Natural killer cell (primary cell): Measurements from ENCODE around the gene WDR43. TPM values are rescaled to one million over a fixed set of nuclear protein-coding genes. Genes with fewer than 3 reads are reported as not detected.

ENCODE experiments used
- ATAC-seq, 3 donors: fragments of 150-1000 bp in 2 of 3; fragments of 200-7000 bp in 1 of 3; cut with Tn5 transposase; 1 replicate in 1 of 3; 2 replicates in 2 of 3; pipeline ENCODE4 v1.10.0; 2021; ENCODE audit warnings: mild to moderate bottlenecking in 2 of 3, moderate library complexity in 2 of 3
- DNase-seq, 2 donors: peaks; one replicate each; pipeline versions ENCODE4 v3.0.0 to v3.0.0-alpha.2; 2013 to 2021; ENCODE audit warnings: mixed read lengths in 1 of 2
- H3K27ac ChIP-seq: one replicate; pipeline ENCODE4 v1.5.1; 2013; ENCODE audit warnings: mild to moderate bottlenecking, low read length
- H3K27me3 ChIP-seq: one replicate; pipeline ENCODE4 v1.6.1; 2013; ENCODE audit warnings: low read length; ENCODE audit not compliant: control insufficient read depth, insufficient read depth
- H3K36me3 ChIP-seq: one replicate; pipeline ENCODE4 v1.6.1; 2013; ENCODE audit warnings: low read length; ENCODE audit not compliant: control insufficient read depth, insufficient read depth
- H3K4me1 ChIP-seq: one replicate; pipeline ENCODE4 v1.6.1; 2013; ENCODE audit warnings: low read length; ENCODE audit not compliant: control insufficient read depth, insufficient read depth
- H3K4me3 ChIP-seq: one replicate; pipeline ENCODE4 v1.5.1; 2013; ENCODE audit warnings: low read length
- H3K9me3 ChIP-seq: one replicate; pipeline ENCODE4 v1.6.1; 2013; ENCODE audit warnings: low read length; ENCODE audit not compliant: control insufficient read depth, insufficient read depth
- H3K27ac Mint-ChIP-seq, 2 donors: one replicate each; pipeline ENCODE4 v1.8.0; 2022; ENCODE audit warnings: mild to moderate bottlenecking in 2 of 2, mixed read lengths in 2 of 2, moderate library complexity in 1 of 2
- H3K27me3 Mint-ChIP-seq, 2 donors: one replicate each; pipeline ENCODE4 v1.8.0; 2022; ENCODE audit warnings: low read depth in 2 of 2, mixed read lengths in 2 of 2
- H3K36me3 Mint-ChIP-seq: one replicate; pipeline ENCODE4 v1.8.0; 2022; ENCODE audit warnings: mixed read lengths
- H3K4me1 Mint-ChIP-seq, 2 donors: one replicate each; pipeline ENCODE4 v1.8.0; 2022; ENCODE audit warnings: mixed read lengths in 2 of 2
- H3K4me3 Mint-ChIP-seq: one replicate; pipeline ENCODE4 v1.8.0; 2022; ENCODE audit warnings: mild to moderate bottlenecking, moderate library complexity, mixed read lengths
- H3K9me3 Mint-ChIP-seq, 2 donors: one replicate each; pipeline ENCODE4 v1.8.0; 2022; ENCODE audit warnings: mixed read lengths in 2 of 2
- CTCF ChIP-seq: fragments of 200-600 bp; IDR thresholded peaks from one replicate; pipeline ENCODE4 v1.8.0; 2022; ENCODE audit warnings: antibody characterized with exemption
- WGBS: methylation state at CpG from one replicate; pipeline ENCODE4 v1.1.7; 2013; ENCODE audit warnings: missing lambda C conversion rate; ENCODE audit not compliant: insufficient coverage; 5-methylcytosine and 5-hydroxymethylcytosine counted together
- intact Hi-C: fragments of 100-400 bp; cut with micrococcal nuclease; formaldehyde crosslinking; loops from one replicate; pipeline ENCODE4 v1.14.2; 2022
- total RNA-seq, 4 donors: library from RNA; stranded (reverse); fragments of 120-200 nt in 1 of 4; gene quantifications; one replicate each; pipeline versions ENCODE4 v1.2.3 to v1.2.4, GENCODE V29; 2013 to 2022

WDR43 gene
- total RNA-seq, 3 donors from 2014 or later (not counting 1 experiment from before 2014, with no cell fraction given), result 45.1 to 53.2 (median 49.1) TPM

GRCh38 chr2:28982381-28982950 lies 88.0 kb downstream of the WDR43 start:
- Histone ChIP-seq H3K27me3 (no peaks in the 10 kb centered on the region), H3K36me3 (no peaks in the 10 kb centered on the region), H3K27ac (no peak overlapping the region), H3K4me1 (peaks cover 11% of the 10 kb centered on the region), H3K9me3 (no peaks in the 10 kb centered on the region), H3K4me3 (no peak overlapping the region)
- 87% methylated on average over 8 of the region's 8 CpGs for WGBS
- H3K36me3 Mint-ChIP-seq, result no peaks in the 10 kb centered on the region
- no peaks in the 10 kb centered on the region for H3K27me3 Mint-ChIP-seq
- H3K27ac Mint-ChIP-seq, result peak overlapping the region in 1 of 2 donors; percentile 51
- DNase-seq (no peak), ATAC-seq (no peak)
- no peak overlapping the region for H3K4me3 Mint-ChIP-seq
- H3K9me3 Mint-ChIP-seq, result no peaks in the 10 kb centered on the region
- intact Hi-C loops, result no loop called here
- no peak for TF ChIP-seq CTCF
- peaks cover 13 to 17% of the 10 kb centered on the region in 2 donors for H3K4me1 Mint-ChIP-seq

- intact Hi-C loops, result no loop called here
- Mint-ChIP-seq H3K9me3 (no peaks in the 10 kb centered on the region), H3K36me3 (no peaks in the 10 kb centered on the region), H3K4me1 (peaks cover 13 to 17% of the 10 kb centered on the region in 2 donors), H3K27ac (peak overlapping the region in 1 of 2 donors; percentile 53), H3K4me3 (no peak overlapping the region), H3K27me3 (no peaks in the 10 kb centered on the region)
- H3K27me3 ChIP-seq, result no peaks in the 10 kb centered on the region
- no peak overlapping the region for H3K27ac ChIP-seq
- TF ChIP-seq CTCF, result no peak
- DNase-seq (no peak), ATAC-seq (peak in 2 of 3 donors; percentile 15 to 29)
- peaks cover 11% of the 10 kb centered on the region for H3K4me1 ChIP-seq
- no peak overlapping the region for H3K4me3 ChIP-seq
- no peaks in the 10 kb centered on the region for H3K9me3 ChIP-seq
- WGBS, result 20% methylated on average over 3 of the region's 4 CpGs
- no peaks in the 10 kb centered on the region for H3K36me3 ChIP-seq
Observed at GRCh38 chr2:28986429-28986828, 92.0 kb downstream of the WDR43 start.

GRCh38 chr2:28989973-28990372 lies 95.5 kb downstream of the WDR43 start:
- no peaks in the 10 kb centered on the region for H3K36me3 ChIP-seq
- intact Hi-C loops, result no loop called here
- H3K4me3 ChIP-seq, result no peak overlapping the region
- no peaks in the 10 kb centered on the region for H3K9me3 Mint-ChIP-seq
- no peaks in the 10 kb centered on the region for H3K36me3 Mint-ChIP-seq
- no peak for TF ChIP-seq CTCF
- DNase-seq, result no peak
- 91% methylated on average over 5 of the region's 5 CpGs for WGBS
- no peaks in the 10 kb centered on the region for H3K9me3 ChIP-seq
- H3K4me1 ChIP-seq, result peaks cover 11% of the 10 kb centered on the region
- peaks cover 13 to 17% of the 10 kb centered on the region in 2 donors for H3K4me1 Mint-ChIP-seq
- no peak for ATAC-seq
- H3K27me3 ChIP-seq, result no peaks in the 10 kb centered on the region
- H3K27ac Mint-ChIP-seq, result no peak overlapping the region
- H3K27me3 Mint-ChIP-seq, result no peaks in the 10 kb centered on the region
- H3K27ac ChIP-seq, result no peak overlapping the region
- no peak overlapping the region for H3K4me3 Mint-ChIP-seq

GRCh38 chr2:28990445-28990844 lies 96.0 kb downstream of the WDR43 start:
- Histone ChIP-seq H3K27me3 (no peaks in the 10 kb centered on the region), H3K9me3 (no peaks in the 10 kb centered on the region), H3K36me3 (no peaks in the 10 kb centered on the region), H3K4me3 (no peak overlapping the region), H3K4me1 (peaks cover 11% of the 10 kb centered on the region), H3K27ac (no peak overlapping the region)
- Mint-ChIP-seq H3K4me1 (peaks cover 13% of the 10 kb centered on the region in 2 donors), H3K36me3 (no peaks in the 10 kb centered on the region), H3K4me3 (no peak overlapping the region), H3K9me3 (no peaks in the 10 kb centered on the region), H3K27ac (no peak overlapping the region), H3K27me3 (no peaks in the 10 kb centered on the region)
- no peak for TF ChIP-seq CTCF
- intact Hi-C loops, result no loop called here
- WGBS, result 92% methylated on average over 16 of the region's 16 CpGs
- ATAC-seq (no peak), DNase-seq (no peak)
